Measurements from ENCODE around the gene LAMA2. TPM values are rescaled to one million over a fixed set of nuclear protein-coding genes. Genes with fewer than 3 reads are reported as not detected.
A peak's percentile ranks its signal among the peaks of the same experiment; 100 is the strongest.

LAMA2 gene
- total and polyA plus RNA-seq, 2 donors (not counting 1 experiment from before 2014, with no cell fraction given), result 19.5 to 67.5 TPM

DNA sequence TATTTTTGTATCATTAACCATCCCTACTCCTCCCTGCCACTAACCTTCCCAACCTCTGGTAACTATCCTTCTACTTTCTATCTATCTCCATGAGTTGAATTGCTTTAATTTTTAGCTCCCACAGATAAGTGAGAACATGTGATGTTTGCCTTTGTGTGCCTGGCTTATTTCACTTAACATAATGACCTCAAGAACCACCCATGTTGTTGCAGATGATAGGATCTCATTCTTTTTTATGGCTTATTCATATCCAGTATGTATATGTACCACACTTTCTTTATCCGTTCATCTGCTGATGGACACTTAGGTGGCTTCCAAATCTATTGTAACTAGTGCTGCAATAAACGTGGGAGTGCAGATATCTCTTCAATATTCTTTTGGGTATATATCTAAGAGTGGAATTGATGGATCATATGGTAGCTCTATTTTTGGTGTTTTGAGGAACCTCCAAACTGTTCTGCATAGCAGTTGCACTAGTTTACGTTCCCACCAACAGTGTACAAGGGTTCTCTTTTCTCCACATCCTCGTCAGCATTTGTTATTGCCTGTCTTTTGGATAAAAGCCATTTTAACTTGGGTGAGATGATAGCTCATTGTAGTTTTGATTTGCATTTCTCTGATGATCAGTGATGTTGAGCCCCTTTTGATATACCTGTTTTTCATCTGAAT, 625.7 kb downstream of the LAMA2 start:
- TF ChIP-seq, protein P1, sequence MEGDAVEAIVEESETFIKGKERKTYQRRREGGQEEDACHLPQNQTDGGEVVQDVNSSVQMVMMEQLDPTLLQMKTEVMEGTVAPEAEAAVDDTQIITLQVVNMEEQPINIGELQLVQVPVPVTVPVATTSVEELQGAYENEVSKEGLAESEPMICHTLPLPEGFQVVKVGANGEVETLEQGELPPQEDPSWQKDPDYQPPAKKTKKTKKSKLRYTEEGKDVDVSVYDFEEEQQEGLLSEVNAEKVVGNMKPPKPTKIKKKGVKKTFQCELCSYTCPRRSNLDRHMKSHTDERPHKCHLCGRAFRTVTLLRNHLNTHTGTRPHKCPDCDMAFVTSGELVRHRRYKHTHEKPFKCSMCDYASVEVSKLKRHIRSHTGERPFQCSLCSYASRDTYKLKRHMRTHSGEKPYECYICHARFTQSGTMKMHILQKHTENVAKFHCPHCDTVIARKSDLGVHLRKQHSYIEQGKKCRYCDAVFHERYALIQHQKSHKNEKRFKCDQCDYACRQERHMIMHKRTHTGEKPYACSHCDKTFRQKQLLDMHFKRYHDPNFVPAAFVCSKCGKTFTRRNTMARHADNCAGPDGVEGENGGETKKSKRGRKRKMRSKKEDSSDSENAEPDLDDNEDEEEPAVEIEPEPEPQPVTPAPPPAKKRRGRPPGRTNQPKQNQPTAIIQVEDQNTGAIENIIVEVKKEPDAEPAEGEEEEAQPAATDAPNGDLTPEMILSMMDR (conservative IDR thresholded peaks at IDR 0.05 in 1 of 2, IDR thresholded peaks at IDR 0.05 in 1 of 2; ENCODE audit: low read depth in 1 of 2, low read length in 2 of 2), result no peak
- TF ChIP-seq EZH2 (IDR thresholded peaks at IDR 0.05; ENCODE audit: low read length, missing control alignments), result no peak

DNA sequence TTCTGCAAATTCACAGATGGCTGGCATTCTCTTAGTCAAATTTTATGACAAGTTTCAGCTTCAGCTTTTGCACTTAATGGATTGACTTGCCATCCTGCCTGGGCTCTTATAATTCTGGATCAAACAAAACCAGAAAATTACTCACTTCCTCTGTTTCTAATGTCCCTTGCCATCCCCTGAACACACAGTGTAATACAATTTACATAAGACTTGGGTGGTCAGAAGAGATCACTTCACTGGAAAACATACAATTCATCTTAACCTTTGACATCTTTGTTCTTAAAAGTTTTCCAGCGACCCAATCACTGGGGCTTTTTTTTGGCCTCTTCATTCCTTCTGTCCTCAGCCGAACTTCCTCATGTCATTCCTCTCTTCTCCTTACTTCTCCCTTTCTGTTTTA, 628.0 kb downstream of the LAMA2 start:
- Histone ChIP-seq H3K4me1 (ENCODE audit: control insufficient read depth, extremely low read depth, insufficient read depth, low read length) (no peaks in the 10 kb centered on the region), H3K9ac (ENCODE audit: insufficient read depth, low read length) (no peak overlapping the region), H3K4me3 (replicated peaks in 1 of 4; ENCODE audit: control extremely low read depth in 1 of 4, insufficient read depth in 1 of 4, low read depth in 3 of 4, low read length in 4 of 4) (no peak overlapping the region), H3K36me3 (ENCODE audit: control insufficient read depth, insufficient read depth, low read length) (no peaks in the 10 kb centered on the region), H3K27ac (ENCODE audit: insufficient read depth, low read length) (no peak overlapping the region), H3K27me3 (ENCODE audit: control insufficient read depth, insufficient read depth, low read length) (no peaks in the 10 kb centered on the region), H4K20me1 (ENCODE audit: control insufficient read depth, extremely low read depth, insufficient read depth, low read length) (no peaks in the 10 kb centered on the region), H3K9me3 (ENCODE audit: control insufficient read depth, insufficient read depth, low read depth, low read length) (no peaks in the 10 kb centered on the region), H3K4me2 (ENCODE audit: extremely low read depth, insufficient read depth, low read length) (no peak overlapping the region), H3K79me2 (ENCODE audit: control insufficient read depth, insufficient read depth, low read length) (no peaks in the 10 kb centered on the region), H2AFZ (ENCODE audit: low read length) (no peak overlapping the region)
- no peak for TF ChIP-seq EZH2 (IDR thresholded peaks at IDR 0.05; ENCODE audit: low read length, missing control alignments)
- TF ChIP-seq, protein P1 (conservative IDR thresholded peaks at IDR 0.05 in 1 of 2, IDR thresholded peaks at IDR 0.05 in 1 of 2; ENCODE audit: low read depth in 1 of 2, low read length in 2 of 2), result no peak
- peak; percentile 53 for DNase-seq (ENCODE audit: low read depth in 2 of 2)

More for the DNA sequence above, 625.7 kb downstream of the LAMA2 start:
- Histone ChIP-seq H4K20me1 (ENCODE audit: control insufficient read depth, extremely low read depth, insufficient read depth, low read length) (no peaks in the 10 kb centered on the region), H3K27me3 (ENCODE audit: control insufficient read depth, insufficient read depth, low read length) (no peaks in the 10 kb centered on the region), H3K9me3 (ENCODE audit: control insufficient read depth, insufficient read depth, low read depth, low read length) (no peaks in the 10 kb centered on the region), H3K4me3 (replicated peaks in 1 of 4; ENCODE audit: control extremely low read depth in 1 of 4, insufficient read depth in 1 of 4, low read depth in 3 of 4, low read length in 4 of 4) (no peak overlapping the region), H3K4me2 (ENCODE audit: extremely low read depth, insufficient read depth, low read length) (no peak overlapping the region), H3K27ac (ENCODE audit: insufficient read depth, low read length) (no peak overlapping the region), H3K36me3 (ENCODE audit: control insufficient read depth, insufficient read depth, low read length) (no peaks in the 10 kb centered on the region), H3K9ac (ENCODE audit: insufficient read depth, low read length) (no peak overlapping the region), H3K4me1 (ENCODE audit: control insufficient read depth, extremely low read depth, insufficient read depth, low read length) (no peaks in the 10 kb centered on the region), H3K79me2 (ENCODE audit: control insufficient read depth, insufficient read depth, low read length) (no peaks in the 10 kb centered on the region), H2AFZ (ENCODE audit: low read length) (no peak overlapping the region)
- no peak for DNase-seq (ENCODE audit: low read depth in 2 of 2)

DNA sequence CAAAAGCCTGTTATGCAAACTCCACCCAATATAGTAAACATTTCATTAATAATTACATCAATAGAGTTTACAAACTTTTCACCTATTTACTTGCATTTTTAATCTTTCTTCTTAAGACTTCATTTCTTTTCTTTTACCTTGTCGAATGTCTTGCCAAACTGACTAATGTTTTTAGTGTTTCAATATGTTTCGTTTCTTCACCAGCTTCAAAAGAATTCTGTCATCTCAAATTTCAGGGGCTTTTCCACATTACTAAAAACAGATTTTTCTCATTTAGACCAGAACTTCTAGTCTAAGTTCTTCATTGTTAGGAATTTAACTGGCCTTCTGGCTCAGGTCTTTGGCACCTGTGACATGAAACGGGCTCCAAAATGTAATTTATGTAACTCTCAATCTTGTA, 630.5 kb downstream of the LAMA2 start:
- Histone ChIP-seq H3K9me3 (ENCODE audit: control insufficient read depth, insufficient read depth, low read depth, low read length) (no peaks in the 10 kb centered on the region), H3K4me3 (replicated peaks in 1 of 4; ENCODE audit: control extremely low read depth in 1 of 4, insufficient read depth in 1 of 4, low read depth in 3 of 4, low read length in 4 of 4) (no peak overlapping the region), H3K79me2 (ENCODE audit: control insufficient read depth, insufficient read depth, low read length) (no peaks in the 10 kb centered on the region), H3K27me3 (ENCODE audit: control insufficient read depth, insufficient read depth, low read length) (no peaks in the 10 kb centered on the region), H4K20me1 (ENCODE audit: control insufficient read depth, extremely low read depth, insufficient read depth, low read length) (no peaks in the 10 kb centered on the region), H3K4me1 (ENCODE audit: control insufficient read depth, extremely low read depth, insufficient read depth, low read length) (no peaks in the 10 kb centered on the region), H2AFZ (ENCODE audit: low read length) (no peak overlapping the region), H3K4me2 (ENCODE audit: extremely low read depth, insufficient read depth, low read length) (no peak overlapping the region), H3K9ac (ENCODE audit: insufficient read depth, low read length) (no peak overlapping the region), H3K27ac (ENCODE audit: insufficient read depth, low read length) (no peak overlapping the region), H3K36me3 (ENCODE audit: control insufficient read depth, insufficient read depth, low read length) (no peaks in the 10 kb centered on the region)
- peak; percentile 61 to 63 for DNase-seq (ENCODE audit: low read depth in 2 of 2)
- no peak for TF ChIP-seq EZH2 (IDR thresholded peaks at IDR 0.05; ENCODE audit: low read length, missing control alignments)
- TF ChIP-seq, protein P1 (conservative IDR thresholded peaks at IDR 0.05 in 1 of 2, IDR thresholded peaks at IDR 0.05 in 1 of 2; ENCODE audit: low read depth in 1 of 2, low read length in 2 of 2), result no peak

Measured in fibroblast of lung (primary cell).